ENCODE results near the gene INPP5J.
"Not testable (repeated sequence)": the region's sequence is repeated elsewhere in the genome, so short reads cannot be mapped to it uniquely, and the experiment has no call there.

The INPP5J gene, protein sequence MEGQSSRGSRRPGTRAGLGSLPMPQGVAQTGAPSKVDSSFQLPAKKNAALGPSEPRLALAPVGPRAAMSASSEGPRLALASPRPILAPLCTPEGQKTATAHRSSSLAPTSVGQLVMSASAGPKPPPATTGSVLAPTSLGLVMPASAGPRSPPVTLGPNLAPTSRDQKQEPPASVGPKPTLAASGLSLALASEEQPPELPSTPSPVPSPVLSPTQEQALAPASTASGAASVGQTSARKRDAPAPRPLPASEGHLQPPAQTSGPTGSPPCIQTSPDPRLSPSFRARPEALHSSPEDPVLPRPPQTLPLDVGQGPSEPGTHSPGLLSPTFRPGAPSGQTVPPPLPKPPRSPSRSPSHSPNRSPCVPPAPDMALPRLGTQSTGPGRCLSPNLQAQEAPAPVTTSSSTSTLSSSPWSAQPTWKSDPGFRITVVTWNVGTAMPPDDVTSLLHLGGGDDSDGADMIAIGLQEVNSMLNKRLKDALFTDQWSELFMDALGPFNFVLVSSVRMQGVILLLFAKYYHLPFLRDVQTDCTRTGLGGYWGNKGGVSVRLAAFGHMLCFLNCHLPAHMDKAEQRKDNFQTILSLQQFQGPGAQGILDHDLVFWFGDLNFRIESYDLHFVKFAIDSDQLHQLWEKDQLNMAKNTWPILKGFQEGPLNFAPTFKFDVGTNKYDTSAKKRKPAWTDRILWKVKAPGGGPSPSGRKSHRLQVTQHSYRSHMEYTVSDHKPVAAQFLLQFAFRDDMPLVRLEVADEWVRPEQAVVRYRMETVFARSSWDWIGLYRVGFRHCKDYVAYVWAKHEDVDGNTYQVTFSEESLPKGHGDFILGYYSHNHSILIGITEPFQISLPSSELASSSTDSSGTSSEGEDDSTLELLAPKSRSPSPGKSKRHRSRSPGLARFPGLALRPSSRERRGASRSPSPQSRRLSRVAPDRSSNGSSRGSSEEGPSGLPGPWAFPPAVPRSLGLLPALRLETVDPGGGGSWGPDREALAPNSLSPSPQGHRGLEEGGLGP

DNA sequence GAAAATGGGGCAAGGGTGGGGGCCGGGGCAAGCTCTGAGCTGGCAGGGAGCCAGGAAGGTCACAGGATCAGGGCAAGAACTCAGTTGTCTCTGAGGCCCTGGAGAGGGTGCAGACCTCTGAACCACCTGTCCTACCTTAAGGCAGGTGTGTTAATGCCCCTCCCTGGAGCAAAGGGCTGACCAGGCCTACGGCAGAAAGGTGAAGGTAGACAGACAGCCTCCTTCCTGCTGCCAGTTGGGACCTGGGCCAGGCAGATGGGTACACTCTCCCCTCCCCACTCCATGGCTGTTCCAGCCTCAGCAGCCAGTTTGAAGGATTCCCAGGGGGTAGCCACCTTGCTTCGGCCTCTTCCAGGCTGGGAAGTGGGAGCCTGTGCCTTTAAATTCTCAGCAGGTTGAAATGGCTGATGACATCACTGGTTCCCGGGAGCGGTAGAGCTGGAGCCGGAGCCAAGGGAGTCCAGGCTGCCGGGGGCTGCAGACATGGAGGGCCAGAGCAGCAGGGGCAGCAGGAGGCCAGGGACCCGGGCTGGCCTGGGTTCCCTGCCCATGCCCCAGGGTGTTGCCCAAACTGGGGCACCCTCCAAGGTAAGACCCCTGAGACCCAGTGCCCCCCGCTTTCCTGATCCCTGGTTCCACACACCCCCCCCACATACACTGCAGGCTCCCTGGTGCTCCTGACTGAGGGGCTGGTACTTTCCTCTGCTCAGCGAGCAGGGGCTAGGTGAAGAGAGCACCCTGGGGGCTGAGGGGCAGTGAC lies at the start of gene INPP5J:
INPP5J (plus strand) TSS at position 435 of the 760 bp plus-strand sequence; CDS start at position 484, 49 bp downstream.
- no peak for DNase-seq (ENCODE audit: low read depth, low spot score)

DNA sequence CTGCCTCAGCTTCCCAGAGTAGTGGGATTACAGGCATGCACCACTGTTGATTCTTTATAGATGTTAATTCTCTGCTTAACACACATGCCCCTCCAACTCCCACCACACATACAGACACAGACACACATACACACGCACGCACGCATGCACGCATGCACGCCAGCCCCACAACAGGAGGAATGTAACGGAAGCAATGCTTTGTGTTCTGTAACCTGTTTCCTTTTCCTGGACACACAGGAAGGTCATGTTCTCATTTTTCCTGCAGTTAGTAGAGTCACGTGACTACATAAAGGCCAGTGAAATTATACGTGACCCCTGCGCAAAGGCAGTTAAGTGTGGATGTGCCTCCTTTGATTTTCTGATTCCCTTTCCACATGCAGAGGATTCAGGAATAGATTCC lies 49.6 kb upstream of the INPP5J start:
- not testable (repeated sequence) for DNase-seq (ENCODE audit: low read depth, low spot score)

DNA sequence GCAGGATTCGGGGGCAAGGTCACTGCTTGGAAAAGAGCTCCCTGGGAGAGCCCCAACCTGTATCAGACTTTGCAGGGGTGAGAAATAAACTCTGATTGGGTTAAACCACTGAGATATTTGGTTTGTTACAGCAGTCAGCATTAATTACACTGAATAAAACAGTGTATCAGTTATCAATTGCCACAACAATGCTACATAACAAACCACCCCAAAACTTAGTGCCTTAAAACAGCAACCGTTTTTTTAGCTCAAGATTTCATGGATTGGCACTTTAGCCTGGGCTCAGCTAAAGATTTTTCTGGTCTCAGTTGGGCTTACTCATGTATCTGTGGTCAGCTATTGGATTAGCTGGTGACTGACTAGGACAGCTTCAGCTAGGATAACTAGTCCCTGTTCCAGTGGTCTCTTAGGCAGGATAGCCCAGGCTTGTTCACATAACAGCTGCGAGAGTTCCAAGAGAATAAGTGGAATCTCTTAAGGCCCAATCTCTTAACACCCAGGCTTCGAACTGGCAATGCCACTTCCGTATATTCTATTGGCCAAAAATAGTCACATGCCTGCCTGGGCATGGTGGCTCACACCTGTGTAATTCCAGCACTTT lies 49.1 kb upstream of the INPP5J start:
- not testable (repeated sequence) for DNase-seq (ENCODE audit: low read depth, low spot score)

DNA sequence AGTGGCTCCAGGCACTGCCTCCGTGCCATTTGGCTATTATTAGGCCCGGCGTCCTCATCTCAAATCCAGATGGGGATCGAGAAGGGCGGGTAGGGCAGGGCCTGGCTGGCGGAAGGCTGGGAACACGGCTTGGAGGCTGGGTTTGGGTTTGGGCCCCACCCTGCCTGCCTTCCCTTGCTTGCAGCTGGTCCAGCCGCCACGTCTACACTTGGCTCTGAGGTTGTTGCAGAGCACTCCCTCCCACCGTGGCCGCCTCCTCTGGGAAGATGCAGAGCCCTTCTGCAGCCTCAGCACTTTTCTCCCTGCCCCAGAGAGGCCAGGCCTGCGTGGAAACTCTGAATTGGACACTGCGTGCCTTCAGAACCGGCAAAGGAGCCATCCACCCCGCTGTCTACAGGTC lies 46.8 kb upstream of the INPP5J start:
- no peak for DNase-seq (ENCODE audit: low read depth, low spot score)

DNA sequence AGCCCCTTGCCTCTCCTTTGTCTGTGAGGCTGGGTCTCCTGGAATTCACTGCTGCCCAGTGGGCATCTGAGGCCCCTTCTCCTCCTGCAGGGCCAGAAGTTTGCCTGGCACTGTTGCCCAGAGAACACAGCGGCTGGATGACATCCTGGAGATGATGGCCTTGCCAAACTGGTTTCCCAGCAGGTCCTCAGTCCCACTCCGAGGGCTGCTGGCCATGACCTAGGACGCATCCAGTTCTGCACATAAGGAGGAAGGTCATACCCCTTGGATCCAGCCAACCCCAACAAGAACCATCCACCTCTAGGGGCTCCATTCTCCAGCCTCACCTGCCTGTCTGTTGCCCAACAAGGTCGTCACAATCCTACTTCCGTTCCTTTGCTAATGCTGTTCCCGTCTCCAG lies 45.1 kb upstream of the INPP5J start:
- no peak for DNase-seq (ENCODE audit: low read depth, low spot score)

DNA sequence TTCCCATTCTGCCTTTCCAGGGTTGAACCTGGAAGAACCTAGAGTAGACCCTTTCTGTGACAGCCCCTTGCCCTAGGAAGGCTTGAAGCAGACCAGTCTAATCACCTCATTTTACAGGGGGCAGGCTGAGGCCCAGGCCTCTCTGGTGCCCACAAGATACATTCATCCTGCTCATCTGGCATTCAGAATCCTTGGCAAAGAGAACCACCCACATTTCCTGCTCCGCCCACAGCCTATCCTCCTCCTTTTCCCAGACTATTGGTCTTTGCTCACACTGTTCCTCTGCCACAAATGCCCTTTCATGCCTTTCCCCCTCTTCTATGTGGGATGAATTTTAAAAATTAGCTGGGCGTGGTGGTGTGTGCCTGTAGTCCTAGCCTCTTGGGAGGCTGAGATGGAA lies 44.4 kb upstream of the INPP5J start:
- not testable (repeated sequence) for DNase-seq (ENCODE audit: low read depth, low spot score)

DNA sequence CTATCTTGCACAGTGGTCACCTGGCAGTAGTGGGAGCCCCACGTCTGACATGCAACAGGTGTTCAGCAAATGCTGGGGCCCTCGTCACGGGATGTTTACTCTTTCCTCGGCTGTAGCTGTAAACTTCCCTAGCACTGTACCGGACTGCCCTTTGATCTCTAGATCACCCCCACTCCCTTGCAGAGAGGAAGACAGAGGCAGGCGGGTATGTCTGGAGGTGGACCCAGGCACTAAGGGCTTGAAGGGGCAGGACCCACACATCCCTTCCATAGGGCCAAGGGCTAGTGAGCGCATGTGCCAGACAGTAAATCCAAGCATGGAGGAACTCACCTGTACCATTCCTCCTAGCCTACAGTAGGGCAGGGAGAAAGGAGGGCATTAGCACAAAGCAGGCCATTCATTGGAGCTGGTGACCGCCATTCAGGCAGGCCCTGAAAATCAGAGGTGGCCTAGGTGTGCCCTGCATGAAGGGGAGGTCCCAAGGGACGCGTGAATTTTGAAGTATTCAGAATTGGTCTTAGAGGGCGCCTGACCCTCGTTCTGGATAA lies 43.6 kb upstream of the INPP5J start:
- DNase-seq (ENCODE audit: low read depth, low spot score) = no peak

DNA sequence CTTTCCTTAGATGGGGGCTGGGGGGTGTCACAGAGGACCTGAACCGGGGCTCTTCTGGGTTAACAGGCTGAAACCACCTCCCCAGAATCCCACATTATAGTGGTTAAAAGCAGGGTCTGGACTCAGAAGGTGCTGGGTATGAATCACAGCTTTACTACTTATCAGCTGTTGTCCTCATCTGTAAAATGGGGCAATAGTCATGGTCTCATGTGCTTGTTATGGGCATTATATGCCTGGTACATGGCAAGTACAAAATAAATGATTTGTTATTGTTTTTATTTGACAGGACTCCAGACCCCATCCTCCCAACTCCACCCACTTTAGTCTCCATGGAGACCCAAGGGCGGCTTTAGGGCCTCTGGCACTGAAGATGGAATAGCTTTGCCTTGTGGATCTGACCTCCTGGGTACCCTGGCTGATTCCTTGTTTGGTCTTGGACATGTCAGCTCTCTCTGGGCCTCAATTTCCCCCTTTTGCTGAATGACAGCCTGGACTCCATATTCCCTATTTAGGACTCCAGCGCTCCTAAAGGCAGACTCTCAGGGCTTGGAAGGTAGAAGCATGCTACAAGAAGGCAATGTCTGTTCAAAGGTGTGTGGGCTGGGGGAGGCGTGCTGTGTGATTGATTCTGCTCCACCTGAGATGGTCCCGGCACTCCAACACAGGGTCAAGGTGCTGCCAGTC lies 42.5 kb upstream of the INPP5J start:
- no peak for DNase-seq (ENCODE audit: low read depth, low spot score)

DNA sequence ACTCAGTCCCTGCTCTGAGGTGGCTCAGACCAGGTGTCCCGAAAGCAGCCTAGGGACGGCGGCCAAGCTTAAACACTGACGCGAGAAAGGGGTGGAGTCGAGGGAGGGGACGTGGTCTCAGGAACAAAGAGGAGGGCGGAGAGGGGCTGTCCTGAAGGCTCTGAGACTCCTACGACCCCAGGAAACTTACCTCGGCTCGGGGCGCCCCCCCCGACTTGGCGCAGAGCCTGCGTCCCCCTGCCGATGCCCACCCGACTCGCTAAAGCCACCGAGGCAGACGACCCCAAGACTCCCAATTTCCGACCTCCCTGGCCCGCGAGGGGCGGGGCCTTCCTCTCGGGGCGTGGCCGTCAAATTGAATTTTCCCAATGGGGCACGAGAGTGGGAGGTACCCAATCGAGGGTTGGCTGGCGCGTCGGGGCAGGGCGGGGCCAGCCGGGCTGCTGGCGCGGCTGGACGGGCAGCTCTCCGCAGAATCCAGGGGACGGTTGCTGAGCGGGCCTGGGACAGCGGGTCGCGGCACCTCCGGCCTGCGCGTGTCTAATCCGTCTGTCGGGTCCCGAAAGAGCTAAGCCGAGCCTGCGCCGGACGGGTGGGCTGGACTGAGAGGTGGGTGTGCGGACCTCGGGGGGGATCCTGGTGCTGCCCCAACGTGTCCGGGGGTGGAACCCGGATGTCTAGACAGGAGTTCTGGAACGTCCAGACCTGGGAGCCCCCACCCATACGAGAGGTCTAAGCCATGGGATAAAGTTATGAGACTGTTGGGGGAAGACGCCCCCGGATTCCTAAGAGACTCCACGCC lies 41.7 kb upstream of the INPP5J start, which contains the start of gene SMTN:
SMTN (plus strand) TSS at position 471 of the 802 bp plus-strand sequence. CDS start 1,941 bp downstream, outside the sequence.
- peak; percentile 74 for DNase-seq (ENCODE audit: low read depth, low spot score)

DNA sequence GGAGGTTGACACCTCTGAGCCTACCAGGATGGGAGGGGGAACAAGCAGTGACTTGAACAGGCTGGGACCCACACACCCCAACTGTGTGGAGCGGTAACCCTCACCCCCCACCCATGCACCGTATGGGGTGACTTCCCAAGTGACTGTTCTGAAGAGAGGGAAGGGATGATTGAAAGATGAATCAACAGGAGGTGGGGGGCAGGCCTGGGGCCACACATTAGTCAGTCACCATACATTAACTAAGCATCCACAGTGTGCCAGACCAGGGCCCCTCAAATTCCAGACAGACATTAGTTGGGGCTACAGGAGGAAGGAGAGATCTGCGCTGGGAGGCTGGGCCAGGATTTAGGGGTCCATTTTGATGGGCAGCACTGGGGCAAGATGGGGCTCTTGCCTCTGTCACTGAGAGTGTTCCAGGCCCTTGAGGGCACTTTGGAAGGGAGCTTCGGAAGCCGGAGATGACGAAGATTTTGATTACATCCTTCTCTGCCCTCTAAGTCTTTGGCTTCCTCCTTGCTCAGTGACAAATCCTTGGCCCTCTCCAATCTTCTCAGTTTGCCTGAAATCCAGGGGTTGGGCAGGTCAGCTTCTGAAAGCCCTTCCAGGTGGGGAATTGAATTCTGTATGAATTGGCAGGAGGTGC lies 40.7 kb upstream of the INPP5J start:
- DNase-seq (ENCODE audit: low read depth, low spot score) = no peak

DNA sequence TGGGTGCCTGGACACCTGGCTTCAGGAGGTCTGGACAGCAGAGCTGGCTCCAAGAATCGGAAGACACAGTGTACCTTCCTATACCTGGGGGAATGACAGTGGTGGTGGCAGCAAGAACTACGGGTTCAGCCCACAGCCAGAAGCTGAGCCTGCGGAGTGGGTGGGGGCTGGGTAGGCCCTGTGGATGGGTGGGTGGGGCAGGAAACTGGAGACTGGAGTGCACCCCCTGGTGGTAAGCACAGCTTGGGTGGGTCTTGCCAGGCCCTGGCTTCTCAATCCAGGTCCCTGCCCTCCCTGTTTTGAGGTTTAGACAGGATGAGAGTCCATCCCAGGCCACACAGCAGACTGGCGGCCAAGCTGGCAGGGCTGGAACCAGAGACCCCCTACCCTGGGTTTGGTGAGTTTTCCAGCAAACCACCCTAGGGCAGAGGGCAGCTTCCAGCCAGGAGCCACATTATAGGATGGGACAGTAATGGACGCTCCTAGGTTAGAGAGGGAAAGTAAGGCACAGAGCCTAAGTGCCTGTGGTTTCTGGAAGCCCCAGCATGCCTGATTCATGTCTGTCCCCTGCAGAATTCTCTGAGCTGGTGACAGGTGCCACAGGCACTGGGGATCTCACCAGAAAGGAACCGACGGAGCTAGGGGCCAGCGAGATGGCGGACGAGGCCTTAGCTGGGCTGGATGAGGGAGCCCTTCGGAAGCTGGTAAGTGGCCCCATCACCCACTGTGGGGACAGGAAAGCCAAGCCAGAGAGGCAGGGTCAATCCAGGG lies 40.0 kb upstream of the INPP5J start:
- no peak for DNase-seq (ENCODE audit: low read depth, low spot score)

DNA sequence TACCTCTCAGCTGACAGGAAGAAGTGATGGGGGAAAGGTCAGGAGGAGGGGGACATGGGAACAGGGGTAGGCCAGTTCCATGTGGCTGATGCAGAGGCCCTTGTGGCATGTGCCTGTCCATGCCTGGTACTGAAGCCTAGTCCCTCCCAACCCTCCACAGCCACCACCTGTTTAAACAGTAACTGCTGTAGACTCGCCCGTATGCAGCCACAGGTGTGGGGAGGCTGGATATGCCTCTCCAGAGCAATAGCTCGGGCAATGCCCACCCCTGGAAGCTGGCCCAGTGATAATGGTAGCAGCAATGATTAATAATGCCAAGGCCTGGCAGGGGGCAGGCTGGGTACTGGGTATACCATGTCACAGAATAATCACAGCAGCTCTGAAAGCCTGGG lies 39.4 kb upstream of the INPP5J start:
- DNase-seq (ENCODE audit: low read depth, low spot score) = no peak

DNA sequence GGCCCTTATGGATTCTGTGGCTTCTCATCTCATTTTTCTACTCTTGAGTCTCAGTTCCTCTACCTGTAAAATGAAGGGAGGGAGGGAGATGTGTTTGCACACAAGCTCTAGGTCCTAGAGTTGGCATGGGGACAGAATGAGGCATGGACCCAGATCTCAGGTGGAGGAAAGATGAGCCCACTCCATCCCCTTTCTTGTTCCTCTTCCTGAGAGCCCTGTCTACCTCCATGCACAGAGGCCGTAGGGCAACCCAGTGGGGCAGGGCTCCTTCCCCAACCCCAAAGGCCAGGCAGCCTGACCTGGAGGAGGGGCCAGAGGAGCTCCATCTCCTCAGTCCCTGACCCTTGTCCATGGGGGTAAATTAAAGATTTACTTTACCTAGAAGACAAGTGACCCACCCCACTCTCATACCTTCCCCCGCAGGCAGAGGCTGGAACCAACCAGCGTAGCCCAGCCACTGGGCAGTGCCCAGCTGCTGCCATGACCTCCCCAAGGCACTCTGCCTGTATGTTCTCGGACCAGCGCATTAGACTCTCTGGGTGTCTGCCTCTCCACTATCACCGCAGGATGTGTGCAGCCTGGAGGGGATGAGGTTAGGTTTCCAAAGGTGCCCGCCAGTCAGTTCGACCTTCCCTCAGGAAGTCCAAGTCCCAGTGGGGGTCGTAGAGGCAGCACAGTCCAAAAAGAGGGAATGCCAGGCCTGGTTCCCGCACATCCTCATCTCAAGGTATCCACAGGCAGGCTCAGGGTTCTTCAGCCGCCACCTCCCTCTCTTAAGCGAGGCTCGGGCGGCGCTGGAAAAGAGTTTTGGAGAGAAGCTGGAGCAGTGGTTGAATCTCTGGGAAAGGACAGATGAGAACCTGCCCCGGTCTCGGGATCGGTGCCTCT lies 38.6 kb upstream of the INPP5J start:
- no peak for DNase-seq (ENCODE audit: low read depth, low spot score)

DNA sequence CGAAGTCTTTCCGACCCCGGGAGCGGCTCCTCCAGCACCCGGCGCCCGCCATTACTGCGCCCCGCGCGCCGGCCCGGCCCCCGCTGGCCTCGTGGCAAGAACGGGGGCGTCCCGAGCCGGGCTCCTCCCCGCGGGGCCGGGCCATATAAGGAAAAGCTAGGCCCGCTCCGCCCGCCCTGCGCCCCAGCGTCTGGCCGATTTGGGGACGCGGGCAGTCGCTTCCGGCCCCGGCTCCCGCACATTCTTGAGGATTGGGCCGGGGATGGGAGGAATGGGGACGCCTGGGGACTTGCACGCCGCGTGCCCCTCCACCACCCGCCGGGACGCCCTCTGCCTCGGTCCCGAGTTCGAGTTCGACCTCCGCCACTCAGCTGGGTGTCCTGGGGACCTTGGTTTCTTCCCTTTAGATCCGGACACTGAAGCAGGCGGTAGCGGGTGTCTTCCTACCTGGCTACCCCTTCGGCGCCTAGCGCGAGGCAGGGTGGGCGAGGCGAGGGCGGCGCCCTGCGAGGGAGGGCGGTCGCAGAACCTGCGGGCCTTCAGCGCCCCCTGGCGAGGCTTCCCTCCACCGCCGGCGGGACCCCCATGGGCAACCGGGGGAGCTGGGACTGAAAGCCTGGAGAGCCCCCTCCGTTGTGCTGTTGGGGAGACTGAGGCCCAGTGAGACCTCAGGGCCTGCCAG lies 37.8 kb upstream of the INPP5J start:
- DNase-seq (ENCODE audit: low read depth, low spot score) = no peak

DNA sequence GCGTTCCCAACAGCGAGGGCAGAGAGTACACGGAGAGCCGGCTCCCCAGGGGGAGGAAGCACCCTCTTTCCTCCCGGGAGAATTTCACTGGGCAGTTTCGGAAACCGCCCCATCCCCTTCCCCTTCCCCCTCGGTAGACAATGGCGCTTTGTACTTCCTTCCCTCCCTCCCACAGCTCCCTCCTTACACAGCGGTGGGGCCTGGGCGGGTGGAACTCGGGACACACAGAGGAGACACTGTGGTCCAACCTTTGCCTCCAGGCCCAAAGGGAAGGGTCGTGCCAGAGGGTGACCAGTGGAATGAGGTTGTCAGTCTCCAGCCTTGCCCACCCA lies 37.3 kb upstream of the INPP5J start:
- DNase-seq (ENCODE audit: low read depth, low spot score) = no peak

DNA sequence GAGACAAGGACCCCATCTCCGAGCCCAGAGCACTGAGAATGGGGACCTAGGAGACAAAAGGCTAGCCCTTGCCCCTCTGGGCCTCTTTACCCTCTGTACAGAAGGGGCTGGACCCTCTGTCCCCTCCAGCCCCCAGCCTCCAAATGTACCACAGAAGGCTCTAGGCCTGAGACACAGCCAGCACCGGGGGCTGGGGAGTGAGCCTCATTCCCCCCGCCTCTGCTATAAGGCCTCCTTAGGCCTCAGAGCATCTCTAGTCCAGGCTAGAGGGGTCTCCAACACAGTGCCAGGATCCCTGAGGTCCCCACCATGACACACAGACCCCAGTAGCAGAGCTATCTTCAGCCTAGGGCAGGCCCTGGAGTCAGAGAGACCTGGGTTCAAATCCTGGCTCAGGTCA lies 36.8 kb upstream of the INPP5J start:
- DNase-seq (ENCODE audit: low read depth, low spot score) = no peak
